Hematopoietic multipotent progenitor cell (in vitro differentiated cells): ENCODE measurements around the gene VPS33B. TPM values are rescaled to one million over a fixed set of nuclear protein-coding genes. Genes with fewer than 3 reads are reported as not detected.

Source experiments
- DNase-seq, 3 donors: peaks; one replicate each; pipeline ENCODE4 v3.0.0-alpha.2; 2011 to 2015; ENCODE audit warnings: low read depth in 2 of 3, low spot score in 2 of 3
- small RNA-seq: library from RNA; depleted of rRNA; stranded (forward); fragments of <200 nt; gene quantifications from one replicate; pipeline ENCODE3, GENCODE V24; 2012
- total RNA-seq: library from RNA; depleted of rRNA; stranded (reverse); fragments of >200 nt; gene quantifications from one replicate; pipeline ENCODE4 v1.2.3, GENCODE V29; 2012

The VPS33B gene
- total RNA-seq, 1 donor = 8.3 TPM

DNA sequence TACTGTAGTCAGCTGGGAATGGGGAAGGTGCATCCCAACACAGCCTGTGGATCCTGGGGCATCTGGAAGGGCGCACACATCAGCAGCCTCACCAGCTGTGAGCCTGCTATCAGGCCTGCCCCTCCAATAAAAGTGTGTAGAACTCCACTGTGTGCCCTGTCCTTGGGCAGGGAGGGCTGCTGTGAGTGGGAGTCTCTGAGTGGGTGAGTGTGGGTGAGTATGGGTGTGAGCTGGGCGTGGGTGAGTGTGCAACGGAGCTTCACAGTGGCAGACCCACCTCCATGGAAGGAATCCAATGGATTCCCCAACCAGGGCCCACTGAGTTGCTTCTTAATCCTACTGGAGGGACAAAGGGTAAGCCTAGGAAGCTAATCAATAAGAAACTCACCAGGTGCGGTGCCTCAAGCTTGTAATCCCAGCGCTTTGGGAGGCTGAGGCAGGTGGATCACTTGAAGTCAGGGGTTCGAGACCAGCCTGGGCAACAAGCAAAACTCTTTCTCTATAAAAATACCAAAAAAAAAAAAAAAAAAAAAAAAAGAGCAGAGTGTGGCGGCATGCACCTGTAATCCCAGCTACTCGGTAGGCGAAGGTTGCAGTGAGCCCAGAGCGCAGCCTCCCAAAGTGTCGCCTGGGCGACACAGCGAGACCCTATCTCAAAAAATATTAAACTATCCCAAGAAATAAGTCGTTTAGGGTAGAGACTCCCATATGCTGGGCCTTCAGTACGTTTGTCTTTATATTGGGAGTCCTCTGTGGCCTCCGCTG, 68.3 kb downstream of the VPS33B start:
- no peak for DNase-seq

GRCh38 chr15:90952901-90953677, 69.3 kb downstream of the VPS33B start:
- DNase-seq = no peak

GRCh38 chr15:90950676-90951075, 71.7 kb downstream of the VPS33B start:
- DNase-seq = no peak

- no peak for DNase-seq
Measured at GRCh38 chr15:90949979-90950675, 72.3 kb downstream of the VPS33B start.

Small RNA genes lying within 50 kb of the gene (small RNA-seq; reads per million reads assigned to genes)
- gene RF00019 = not detected

Other genes starting within 250 kb of the VPS33B start
- gene FURIN, start 154.0 kb downstream of the VPS33B start, total RNA-seq = 124 TPM
- gene FES, start 138.1 kb downstream of the VPS33B start, total RNA-seq = 229 TPM
- 224 TPM for gene MAN2A2, start 119.3 kb downstream of the VPS33B start, total RNA-seq
- 26.9 TPM for gene HDDC3, start 90.0 kb downstream of the VPS33B start, total RNA-seq
- gene UNC45A, start 87.3 kb downstream of the VPS33B start, total RNA-seq = 116 TPM
- 13.7 TPM for gene RCCD1, start 67.7 kb downstream of the VPS33B start, total RNA-seq
- gene PRC1, start 28.1 kb downstream of the VPS33B start, total RNA-seq = 28.8 TPM
- gene SV2B, start 77.7 kb upstream of the VPS33B start, total RNA-seq = 0.27 TPM